Keratinocyte (primary cell): ENCODE data around the gene INSIG1. TPM values are rescaled to one million over a fixed set of nuclear protein-coding genes. Genes with fewer than 3 reads are reported as not detected.

Experiments
- DNase-seq: peaks from one replicate; pipeline ENCODE4 v3.0.0-alpha.2; 2011; ENCODE audit warnings: low read depth, missing footprints, low spot score
- FAIRE-seq: peaks from 2 replicates; lab custom pipeline; 2011; peaks lifted over from hg19 to GRCh38; lab: Jason Lieb, UNC
- H2AFZ ChIP-seq: 2 replicates; pipeline ENCODE4 v1.6.0; 2012; ENCODE audit warnings: low read length, control low read depth, inconsistent platforms; ENCODE audit not compliant: control insufficient read depth
- H3K27ac ChIP-seq: 2 replicates; pipeline ENCODE4 v1.5.1; 2011; ENCODE audit warnings: low read length; ENCODE audit not compliant: control insufficient read depth, insufficient read depth
- H3K27me3 ChIP-seq: 3 replicates; pipeline ENCODE4 v1.6.0; 2011; ENCODE audit warnings: low read length; ENCODE audit not compliant: control insufficient read depth, insufficient read depth; ENCODE audit errors: extremely low read depth
- H3K36me3 ChIP-seq, 2 experiments: 2 replicates in 1 of 2; 3 replicates in 1 of 2; pipeline ENCODE4 v1.5.1; 2011; ENCODE audit warnings: low read length in 2 of 2, mild to moderate bottlenecking in 1 of 2; ENCODE audit not compliant: control insufficient read depth in 2 of 2, insufficient read depth in 2 of 2; ENCODE audit errors: extremely low read depth in 1 of 2
- H3K4me1 ChIP-seq: 3 replicates; pipeline ENCODE4 v1.5.1; 2011; ENCODE audit warnings: low read length; ENCODE audit not compliant: control insufficient read depth, insufficient read depth; ENCODE audit errors: extremely low read depth
- H3K4me2 ChIP-seq: 3 replicates; pipeline ENCODE4 v1.6.0; 2011; ENCODE audit warnings: low read depth, low read length; ENCODE audit not compliant: control insufficient read depth, insufficient read depth; ENCODE audit errors: extremely low read depth
- H3K4me3 ChIP-seq, 3 experiments: fragments of 200-600 bp in 1 of 3; sonication (generic) in 1 of 3; 2 replicates in 2 of 3; 3 replicates in 1 of 3; pipeline ENCODE4 v1.5.1; 2011 to 2016; ENCODE audit warnings: low read length in 3 of 3, mild to moderate bottlenecking in 3 of 3, control low read depth in 2 of 3, inconsistent platforms in 1 of 3, low read depth in 1 of 3, mixed read lengths in 1 of 3, mixed run types in 1 of 3, moderate library complexity in 1 of 3; ENCODE audit not compliant: control insufficient read depth in 2 of 3, insufficient read depth in 2 of 3; ENCODE audit errors: extremely low read depth in 1 of 3
- H3K79me2 ChIP-seq: 2 replicates; pipeline ENCODE4 v1.6.0; 2012; ENCODE audit warnings: low read length; ENCODE audit not compliant: control insufficient read depth, insufficient read depth
- H3K9ac ChIP-seq: 3 replicates; pipeline ENCODE4 v1.6.0; 2011; ENCODE audit warnings: low read length; ENCODE audit not compliant: control insufficient read depth, insufficient read depth; ENCODE audit errors: extremely low read depth
- H3K9me1 ChIP-seq: 3 replicates; pipeline ENCODE4 v1.6.0; 2011; ENCODE audit warnings: low read length; ENCODE audit not compliant: control insufficient read depth, insufficient read depth; ENCODE audit errors: extremely low read depth
- H3K9me3 ChIP-seq: 2 replicates; pipeline ENCODE4 v1.5.1; 2012; ENCODE audit warnings: low read depth, low read length; ENCODE audit not compliant: control insufficient read depth
- H4K20me1 ChIP-seq: 3 replicates; pipeline ENCODE4 v1.6.0; 2011; ENCODE audit warnings: low read length; ENCODE audit not compliant: control insufficient read depth, insufficient read depth; ENCODE audit errors: extremely low read depth
- EZH2 ChIP-seq: IDR thresholded peaks from one replicate; pipeline ENCODE4 v1.6.1; 2012; ENCODE audit warnings: inconsistent platforms, mild to moderate bottlenecking, low read length, moderate library complexity
- dilution Hi-C: fragments of 300-500 bp; cut with MboI; formaldehyde crosslinking; loops from one replicate; pipeline ENCODE4 v1.7.0; 2020; ENCODE audit warnings: low sequenced_read_pairs; ENCODE audit not compliant: extremely low pct_ligation_motif_present
- polyA plus RNA-seq, 5 experiments: library from polyadenylated mRNA; depleted of rRNA in 3 of 5; stranded (reverse) in 3 of 5; stranded (forward) in 1 of 5; unstranded in 1 of 5; fragments of >200 nt; gene quantifications; 1 replicate in 1 of 5; 2 replicates in 3 of 5; 3 replicates in 1 of 5; pipeline versions ENCODE4 v1.2.1 to v1.2.3, GENCODE V29; 2011 to 2012; ENCODE audit warnings: missing spikeins in 2 of 5, low read depth in 1 of 5, low replicate concordance in 1 of 5
- TF ChIP-seq, protein P1 (sequence below), 3 experiments: IDR thresholded peaks in 1 of 3; conservative IDR thresholded peaks in 1 of 3; optimal IDR thresholded peaks in 1 of 3; 2 replicates in 2 of 3; 3 replicates in 1 of 3; pipeline versions ENCODE3 to v1.5.1; 2011; ENCODE audit warnings: low read length in 3 of 3, mild to moderate bottlenecking in 3 of 3, moderate library complexity in 2 of 3, control low read depth in 1 of 3, inconsistent platforms in 1 of 3; ENCODE audit not compliant: insufficient read depth in 2 of 3; ENCODE audit errors: extremely low read depth in 1 of 3

The INSIG1 gene
- polyA plus RNA-seq, 1 donor (not counting 4 experiments of a cell fraction or from before 2014, with no cell fraction given): 104 TPM

DNA sequence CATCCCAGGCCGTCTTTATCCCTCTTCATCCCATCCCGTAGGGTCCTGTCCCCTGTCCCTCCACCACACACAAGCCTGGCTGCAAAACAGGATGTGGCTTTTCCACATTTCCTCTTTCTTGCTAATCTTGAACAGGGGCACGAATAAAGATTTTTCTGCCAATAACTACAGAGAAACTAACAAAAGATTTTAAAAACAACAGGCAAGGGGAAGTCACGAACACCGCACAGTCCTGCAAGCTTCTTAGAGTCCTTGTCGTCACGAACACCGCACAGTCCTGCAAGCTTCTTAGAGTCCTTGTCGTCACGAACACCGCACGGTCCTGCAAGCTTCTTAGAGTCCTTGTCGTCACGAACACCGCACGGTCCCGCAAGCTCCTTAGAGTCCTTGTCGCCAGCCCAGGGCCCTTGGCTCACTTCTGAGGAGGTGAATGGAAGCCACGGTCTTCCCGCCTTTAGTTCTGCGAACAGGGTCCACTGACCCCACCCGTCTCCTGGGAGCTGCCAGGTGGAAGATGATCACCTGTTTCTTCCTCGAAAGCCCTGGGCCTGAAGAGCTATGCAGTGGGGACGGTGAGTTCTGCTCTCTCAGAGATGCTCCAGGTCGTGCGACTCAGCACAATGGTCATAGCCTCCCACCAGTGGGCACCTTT lies 10.3 kb upstream of the INSIG1 start:
- Histone ChIP-seq H3K79me2 (no peaks in the 10 kb centered on the region), H3K27me3 (peaks cover 4% of the 10 kb centered on the region), H3K9me3 (no peaks in the 10 kb centered on the region), H3K36me3 (no peaks in the 10 kb centered on the region), H3K4me3 (no peak overlapping the region), H3K4me1 (no peaks in the 10 kb centered on the region), H2AFZ (no peak overlapping the region), H3K9me1 (no peaks in the 10 kb centered on the region), H3K4me2 (no peak overlapping the region), H4K20me1 (no peaks in the 10 kb centered on the region), H3K9ac (no peak overlapping the region), H3K27ac (no peak overlapping the region)
- TF ChIP-seq, protein P1, sequence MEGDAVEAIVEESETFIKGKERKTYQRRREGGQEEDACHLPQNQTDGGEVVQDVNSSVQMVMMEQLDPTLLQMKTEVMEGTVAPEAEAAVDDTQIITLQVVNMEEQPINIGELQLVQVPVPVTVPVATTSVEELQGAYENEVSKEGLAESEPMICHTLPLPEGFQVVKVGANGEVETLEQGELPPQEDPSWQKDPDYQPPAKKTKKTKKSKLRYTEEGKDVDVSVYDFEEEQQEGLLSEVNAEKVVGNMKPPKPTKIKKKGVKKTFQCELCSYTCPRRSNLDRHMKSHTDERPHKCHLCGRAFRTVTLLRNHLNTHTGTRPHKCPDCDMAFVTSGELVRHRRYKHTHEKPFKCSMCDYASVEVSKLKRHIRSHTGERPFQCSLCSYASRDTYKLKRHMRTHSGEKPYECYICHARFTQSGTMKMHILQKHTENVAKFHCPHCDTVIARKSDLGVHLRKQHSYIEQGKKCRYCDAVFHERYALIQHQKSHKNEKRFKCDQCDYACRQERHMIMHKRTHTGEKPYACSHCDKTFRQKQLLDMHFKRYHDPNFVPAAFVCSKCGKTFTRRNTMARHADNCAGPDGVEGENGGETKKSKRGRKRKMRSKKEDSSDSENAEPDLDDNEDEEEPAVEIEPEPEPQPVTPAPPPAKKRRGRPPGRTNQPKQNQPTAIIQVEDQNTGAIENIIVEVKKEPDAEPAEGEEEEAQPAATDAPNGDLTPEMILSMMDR (optimal IDR thresholded peaks at IDR 0.05 in 1 of 3, IDR thresholded peaks at IDR 0.05 in 1 of 3, conservative IDR thresholded peaks at IDR 0.05 in 1 of 3; ENCODE audit: extremely low read depth in 1 of 3, insufficient read depth in 2 of 3, low read length in 3 of 3): no peak
- TF ChIP-seq EZH2: no peak
- DNase-seq (no peak), FAIRE-seq (no peak)
- dilution Hi-C loops: no loop called here

DNA sequence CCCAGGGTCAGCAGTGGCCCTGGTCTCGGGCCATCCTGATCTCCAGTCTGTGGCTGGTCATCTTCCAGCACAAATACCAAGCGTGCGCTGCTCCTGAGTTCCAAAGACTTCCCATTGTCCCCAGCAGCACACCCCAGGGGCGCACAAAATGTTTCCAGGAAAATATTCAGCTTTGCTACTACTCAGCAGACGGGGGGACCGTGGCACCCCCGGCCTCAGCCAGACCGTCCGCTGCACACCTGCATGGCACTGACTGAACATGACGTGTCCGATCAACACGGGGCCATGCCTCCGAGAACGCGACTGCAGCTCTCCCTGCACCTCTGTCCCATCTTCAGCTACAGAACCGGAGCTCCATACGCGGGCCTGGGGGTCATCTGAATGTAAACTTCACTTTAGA lies 9.6 kb upstream of the INSIG1 start:
- no peak overlapping the region for H3K27ac ChIP-seq
- FAIRE-seq: no peak
- TF ChIP-seq, protein P1 (optimal IDR thresholded peaks at IDR 0.05 in 1 of 3, IDR thresholded peaks at IDR 0.05 in 1 of 3, conservative IDR thresholded peaks at IDR 0.05 in 1 of 3; ENCODE audit: extremely low read depth in 1 of 3, insufficient read depth in 2 of 3, low read length in 3 of 3): no peak
- no peak for TF ChIP-seq EZH2

More for the DNA sequence above, 9.6 kb upstream of the INSIG1 start:
- Histone ChIP-seq H3K9me3 (no peaks in the 10 kb centered on the region), H3K9me1 (no peaks in the 10 kb centered on the region), H3K79me2 (no peaks in the 10 kb centered on the region), H3K9ac (no peak overlapping the region), H3K36me3 (no peaks in the 10 kb centered on the region), H3K4me2 (no peak overlapping the region), H3K4me1 (no peaks in the 10 kb centered on the region), H3K27me3 (peaks cover 4% of the 10 kb centered on the region), H4K20me1 (no peaks in the 10 kb centered on the region), H3K4me3 (no peak overlapping the region), H2AFZ (no peak overlapping the region)
- dilution Hi-C loops: no loop called here
- DNase-seq: no peak
